ENCODE measurements around the gene TXLNG.

GRCh38 chrX:16814597-16814996, 28.3 kb downstream of the TXLNG start:
- TF ChIP-seq CTCF (IDR thresholded peaks at IDR 0.05) = no peak
- TF ChIP-seq EZH2 (IDR thresholded peaks at IDR 0.05; ENCODE audit: borderline replicate concordance, insufficient read depth, low read depth, low read length, poor library complexity, severe bottlenecking) = no peak

Measured in B cell (primary cell).